Brain microvascular endothelial cell (primary cell): ENCODE measurements around the gene EHBP1L1.

Source experiments
- DNase-seq: peaks from one replicate; pipeline ENCODE4 v3.0.0-alpha.2; 2020
- H3K27ac ChIP-seq: fragments of 250-450 bp; sonication (Bioruptor Pico); 2 replicates; pipeline ENCODE4 v1.5.1; 2020; ENCODE audit warnings: mild to moderate bottlenecking, moderate library complexity
- H3K27me3 ChIP-seq: fragments of 250-450 bp; sonication (Bioruptor Pico); replicated peaks from 2 replicates; pipeline ENCODE4 v1.5.1; 2020; ENCODE audit warnings: mild to moderate bottlenecking
- H3K36me3 ChIP-seq: fragments of 250-450 bp; sonication (Bioruptor Pico); replicated peaks from 2 replicates; pipeline ENCODE4 v1.5.1; 2020; ENCODE audit warnings: mild to moderate bottlenecking
- H3K4me3 ChIP-seq: 2 replicates; pipeline ENCODE4 v1.5.1; 2011; ENCODE audit warnings: low read depth, mild to moderate bottlenecking, control low read depth, low read length, moderate library complexity
- in situ Hi-C: cut with HindIII; loops from 2 replicates; pipeline ENCODE4 v1.10.0; 2017; ENCODE audit warnings: low sequenced_read_pairs, low pct_ligation_motif_present
- TF ChIP-seq, protein P1 (sequence below): IDR thresholded peaks from 2 replicates; pipeline ENCODE4 v1.5.1; 2011; ENCODE audit warnings: low read depth, mild to moderate bottlenecking, moderate library complexity, low read length, control low read depth, inconsistent platforms; ENCODE audit errors: missing control alignments

Gene EHBP1L1

DNA sequence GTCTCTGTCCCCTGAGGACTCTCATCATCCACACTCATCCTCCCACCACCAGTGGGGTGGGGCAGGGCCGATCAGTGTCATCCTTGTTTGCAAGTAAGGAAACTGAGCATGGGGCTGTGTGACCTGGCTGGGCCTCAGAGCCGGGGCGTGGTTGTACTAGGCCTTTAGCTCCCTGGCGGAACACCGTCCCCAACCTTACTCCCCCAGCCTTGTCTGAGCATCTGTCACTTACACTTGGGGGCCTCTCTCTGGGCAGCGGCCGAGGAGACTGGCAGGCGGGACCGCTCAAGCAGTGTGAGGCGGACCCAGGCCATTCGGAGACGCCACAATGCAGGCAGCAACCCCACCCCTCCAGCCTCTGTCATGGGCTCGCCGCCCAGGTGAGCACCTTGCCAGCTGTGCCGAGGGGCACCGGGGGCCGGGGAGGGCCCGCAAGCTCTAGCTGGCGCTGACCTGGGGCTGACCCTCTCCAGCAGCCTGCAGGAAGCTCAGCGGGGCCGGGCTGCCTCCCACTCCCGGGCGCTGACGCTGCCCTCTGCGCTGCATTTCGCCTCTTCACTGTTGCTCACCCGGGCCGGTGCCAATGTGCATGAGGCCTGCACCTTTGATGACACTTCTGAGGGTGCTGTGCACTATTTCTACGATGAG is 43.6 kb downstream of the EHBP1L1 start:
- no peaks in the 10 kb centered on the region for H3K27me3 ChIP-seq
- H3K4me3 ChIP-seq = no peak overlapping the region
- in situ Hi-C loops = no loop called here
- no peak for DNase-seq
- H3K36me3 ChIP-seq = peaks cover 62% of the 10 kb centered on the region
- H3K27ac ChIP-seq = no peak overlapping the region
- TF ChIP-seq, protein P1, sequence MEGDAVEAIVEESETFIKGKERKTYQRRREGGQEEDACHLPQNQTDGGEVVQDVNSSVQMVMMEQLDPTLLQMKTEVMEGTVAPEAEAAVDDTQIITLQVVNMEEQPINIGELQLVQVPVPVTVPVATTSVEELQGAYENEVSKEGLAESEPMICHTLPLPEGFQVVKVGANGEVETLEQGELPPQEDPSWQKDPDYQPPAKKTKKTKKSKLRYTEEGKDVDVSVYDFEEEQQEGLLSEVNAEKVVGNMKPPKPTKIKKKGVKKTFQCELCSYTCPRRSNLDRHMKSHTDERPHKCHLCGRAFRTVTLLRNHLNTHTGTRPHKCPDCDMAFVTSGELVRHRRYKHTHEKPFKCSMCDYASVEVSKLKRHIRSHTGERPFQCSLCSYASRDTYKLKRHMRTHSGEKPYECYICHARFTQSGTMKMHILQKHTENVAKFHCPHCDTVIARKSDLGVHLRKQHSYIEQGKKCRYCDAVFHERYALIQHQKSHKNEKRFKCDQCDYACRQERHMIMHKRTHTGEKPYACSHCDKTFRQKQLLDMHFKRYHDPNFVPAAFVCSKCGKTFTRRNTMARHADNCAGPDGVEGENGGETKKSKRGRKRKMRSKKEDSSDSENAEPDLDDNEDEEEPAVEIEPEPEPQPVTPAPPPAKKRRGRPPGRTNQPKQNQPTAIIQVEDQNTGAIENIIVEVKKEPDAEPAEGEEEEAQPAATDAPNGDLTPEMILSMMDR = no peak

DNA sequence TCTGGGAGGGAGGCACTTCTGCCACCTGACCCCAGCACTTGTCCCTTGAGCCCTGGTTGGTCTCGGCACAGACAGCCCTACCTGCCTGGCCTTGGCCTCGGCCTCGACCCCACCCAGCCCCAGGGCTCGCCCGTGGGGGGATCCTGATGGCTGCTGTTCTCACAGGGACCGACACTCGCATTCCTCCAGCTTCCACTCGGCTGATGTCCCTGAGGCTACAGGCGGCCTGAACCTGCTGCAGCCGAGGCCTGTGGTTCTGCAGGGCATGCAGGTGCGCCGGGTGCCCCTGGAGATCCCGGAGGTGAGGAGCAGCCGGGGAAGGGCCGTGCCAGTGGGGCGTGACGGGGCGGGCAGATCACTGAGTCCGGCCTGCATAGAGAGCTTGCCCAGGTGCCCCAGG is 44.8 kb downstream of the EHBP1L1 start:
- DNase-seq = no peak
- H3K36me3 ChIP-seq = peaks cover 68% of the 10 kb centered on the region

DNA sequence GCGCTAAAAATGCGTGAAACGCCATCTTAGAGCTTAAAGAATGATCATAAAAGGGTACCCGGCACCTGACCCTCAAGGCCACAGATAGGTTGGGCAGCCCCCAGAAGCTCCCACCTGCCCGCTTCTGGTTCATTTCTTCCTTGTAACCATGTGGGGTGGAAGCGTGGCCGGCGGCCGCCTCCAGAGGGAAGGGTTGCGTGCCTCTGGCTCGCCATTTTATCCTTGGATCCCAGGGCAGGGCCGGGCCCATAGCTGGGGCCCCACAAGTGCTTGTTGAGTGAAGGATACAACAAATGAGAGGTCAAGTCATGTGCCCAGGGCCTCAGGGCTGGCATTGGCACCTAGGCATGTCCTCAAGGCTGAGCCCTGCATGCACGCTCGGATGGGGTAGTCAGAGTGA is 45.6 kb downstream of the EHBP1L1 start:
- TF ChIP-seq, protein P1 = no peak
- no peak for DNase-seq
- H3K27ac ChIP-seq = no peak overlapping the region
- H3K27me3 ChIP-seq = no peaks in the 10 kb centered on the region
- H3K36me3 ChIP-seq = peaks cover 76% of the 10 kb centered on the region
- no peak overlapping the region for H3K4me3 ChIP-seq
- in situ Hi-C loops = no loop called here

More for the DNA sequence above, 44.8 kb downstream of the EHBP1L1 start:
- H3K27me3 ChIP-seq = no peaks in the 10 kb centered on the region
- TF ChIP-seq, protein P1 = no peak
- in situ Hi-C loops = no loop called here
- H3K4me3 ChIP-seq = no peak overlapping the region
- H3K27ac ChIP-seq = no peak overlapping the region

DNA sequence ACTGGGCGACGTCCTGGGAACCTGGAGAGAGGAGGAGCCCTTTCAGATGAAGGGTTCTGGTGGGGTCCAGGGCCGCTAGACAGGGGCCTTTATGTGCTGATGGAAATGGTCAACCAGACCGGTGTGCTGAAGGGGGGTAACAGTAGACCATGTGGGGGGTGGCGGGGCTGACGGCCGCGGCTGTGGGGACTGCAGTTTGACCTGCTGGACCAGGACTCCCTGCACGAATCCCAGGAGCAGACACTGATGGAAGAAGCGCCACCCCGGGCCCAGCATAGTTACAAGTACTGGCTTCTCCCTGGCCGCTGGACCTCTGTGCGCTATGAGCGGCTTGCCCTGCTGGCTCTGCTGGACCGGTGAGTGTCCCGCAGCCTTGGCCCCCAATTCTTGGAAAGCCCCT is 46.2 kb downstream of the EHBP1L1 start:
- in situ Hi-C loops = no loop called here
- H3K36me3 ChIP-seq = peaks cover 82% of the 10 kb centered on the region
- no peak overlapping the region for H3K4me3 ChIP-seq
- no peak overlapping the region for H3K27ac ChIP-seq
- DNase-seq = no peak
- no peaks in the 10 kb centered on the region for H3K27me3 ChIP-seq
- TF ChIP-seq, protein P1 = no peak

DNA sequence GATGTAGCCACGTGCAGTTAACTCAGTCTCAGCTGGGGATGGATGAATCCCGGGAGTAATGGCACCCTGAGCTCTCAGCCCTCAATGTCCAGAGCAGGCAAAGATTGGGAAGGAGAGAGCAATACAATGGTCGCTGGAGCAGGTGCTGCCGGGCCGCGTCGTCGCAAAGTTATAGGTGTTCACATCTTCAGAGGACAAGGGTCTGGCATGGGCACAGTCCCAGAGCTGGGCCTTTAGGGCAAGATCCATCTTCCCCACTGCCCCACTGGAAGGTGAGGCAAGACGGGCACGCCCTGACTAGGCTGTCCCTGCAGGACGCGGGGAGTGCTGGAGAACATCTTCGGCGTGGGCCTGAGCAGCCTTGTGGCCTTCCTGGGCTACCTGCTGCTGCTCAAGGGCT is 47.3 kb downstream of the EHBP1L1 start:
- Histone ChIP-seq H3K4me3 (no peak overlapping the region), H3K36me3 (peaks cover 89% of the 10 kb centered on the region), H3K27me3 (no peaks in the 10 kb centered on the region), H3K27ac (no peak overlapping the region)
- in situ Hi-C loops = no loop called here
- TF ChIP-seq, protein P1 = no peak
- DNase-seq = no peak
